Activated T-helper 9 cell treated with anti-CD3 and anti-CD28 coated beads, Interleukin-2, amount 50 U/mL, for 16 hours (primary cell): ENCODE results near the gene LNX2.

Experiments
- DNase-seq: peaks from one replicate; pipeline ENCODE4 v3.0.0-alpha.2; 2020; ENCODE audit warnings: low read depth

The LNX2 gene

DNA sequence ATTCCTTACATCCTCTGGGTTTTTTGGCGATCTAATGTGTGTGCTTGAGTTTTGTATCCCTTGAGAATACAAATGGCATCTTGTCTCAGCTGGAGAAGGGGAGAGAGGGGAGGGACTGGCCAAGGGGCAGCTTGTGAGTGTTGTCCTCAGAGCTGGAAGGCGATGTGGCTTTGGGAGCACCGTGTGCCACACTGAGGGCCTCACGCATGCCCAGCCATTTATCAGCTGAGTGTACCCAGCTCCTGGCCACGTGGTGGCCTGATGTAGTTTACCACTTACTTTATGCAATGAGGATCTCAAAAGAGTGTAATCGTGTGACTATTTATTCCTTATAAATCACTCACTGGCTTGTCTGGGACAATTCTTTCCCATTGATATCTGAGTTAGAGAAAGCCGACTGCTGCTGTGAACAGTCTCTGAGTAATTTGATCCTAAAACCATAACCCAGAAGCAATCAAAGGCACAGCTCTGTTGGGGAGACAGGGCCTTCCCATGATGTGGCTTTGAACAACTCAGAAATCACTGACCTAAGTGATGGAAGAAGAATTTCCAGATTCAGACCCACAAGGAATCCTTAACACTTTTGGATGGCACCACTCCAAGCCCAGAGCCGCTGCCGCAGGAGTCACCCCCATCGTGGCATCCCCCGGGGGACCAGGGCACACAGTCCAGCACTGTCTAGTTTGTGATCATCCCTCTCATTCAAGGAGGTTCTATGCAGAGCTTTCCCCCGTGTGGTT lies 116.0 kb downstream of the LNX2 start:
- no peak for DNase-seq

DNA sequence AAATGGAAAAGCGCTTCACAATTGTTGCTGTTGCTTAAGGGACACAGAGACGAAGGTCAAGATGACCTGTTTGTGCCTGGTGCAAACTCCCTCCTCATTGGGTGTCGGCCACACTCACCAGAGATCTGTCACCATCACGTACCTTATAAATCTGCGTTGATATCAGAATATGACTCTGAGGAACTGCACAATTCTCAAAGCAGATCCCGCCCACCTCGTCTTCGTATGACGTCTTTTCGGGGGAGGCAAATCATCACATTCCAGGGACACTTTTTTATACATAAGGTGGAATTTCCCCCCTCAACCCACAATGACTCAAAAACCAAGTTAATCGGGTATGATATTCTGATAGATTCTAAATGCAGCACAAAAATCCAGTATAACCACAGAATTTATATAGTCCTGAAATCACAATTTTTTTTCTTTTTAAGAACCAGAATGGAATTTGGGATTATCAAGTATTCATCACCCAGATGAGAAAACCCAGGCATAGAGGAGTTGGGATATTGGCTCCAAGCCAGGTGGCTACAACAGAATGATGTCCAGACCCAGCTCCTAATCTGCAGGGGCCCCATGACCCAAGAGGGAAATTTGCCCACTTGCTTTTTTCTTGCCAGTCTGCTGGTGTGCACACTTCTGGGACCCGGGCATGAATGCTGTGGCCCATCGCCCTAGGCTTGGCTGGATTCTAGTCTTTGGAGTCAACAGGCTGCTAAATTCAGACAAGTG lies 119.4 kb downstream of the LNX2 start:
- DNase-seq: no peak

DNA sequence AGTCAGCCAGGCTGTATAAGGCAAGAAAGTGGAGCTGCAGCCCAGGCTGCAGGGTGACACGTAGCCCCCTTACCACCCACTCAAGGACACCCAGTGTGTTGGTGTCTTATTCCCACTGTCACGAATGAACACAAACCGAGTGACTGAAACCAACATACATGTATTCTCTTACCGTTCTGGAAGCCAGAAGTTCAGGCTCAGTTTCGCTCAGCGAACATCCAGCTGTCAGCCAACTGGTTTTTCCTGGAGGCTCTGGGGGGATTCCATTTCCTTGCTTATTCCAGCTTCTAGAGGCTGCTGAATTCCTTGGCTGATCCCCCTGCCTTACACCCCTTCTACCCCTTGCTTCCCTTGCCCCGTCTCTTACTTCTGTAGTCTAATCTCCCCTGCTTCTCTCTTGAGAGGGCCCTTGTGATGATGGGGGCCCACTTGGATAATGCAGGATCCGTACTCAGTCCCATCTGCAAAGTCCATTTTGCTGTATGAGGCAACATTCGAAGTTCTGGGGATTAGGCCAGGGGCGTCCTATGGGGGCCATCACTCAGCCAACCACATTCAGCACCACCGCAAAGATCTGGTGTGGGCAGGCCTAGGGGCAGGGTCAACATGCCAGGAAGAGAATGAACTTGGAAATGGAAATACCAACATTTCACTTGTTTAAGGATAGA lies 122.6 kb downstream of the LNX2 start:
- no peak for DNase-seq

DNA sequence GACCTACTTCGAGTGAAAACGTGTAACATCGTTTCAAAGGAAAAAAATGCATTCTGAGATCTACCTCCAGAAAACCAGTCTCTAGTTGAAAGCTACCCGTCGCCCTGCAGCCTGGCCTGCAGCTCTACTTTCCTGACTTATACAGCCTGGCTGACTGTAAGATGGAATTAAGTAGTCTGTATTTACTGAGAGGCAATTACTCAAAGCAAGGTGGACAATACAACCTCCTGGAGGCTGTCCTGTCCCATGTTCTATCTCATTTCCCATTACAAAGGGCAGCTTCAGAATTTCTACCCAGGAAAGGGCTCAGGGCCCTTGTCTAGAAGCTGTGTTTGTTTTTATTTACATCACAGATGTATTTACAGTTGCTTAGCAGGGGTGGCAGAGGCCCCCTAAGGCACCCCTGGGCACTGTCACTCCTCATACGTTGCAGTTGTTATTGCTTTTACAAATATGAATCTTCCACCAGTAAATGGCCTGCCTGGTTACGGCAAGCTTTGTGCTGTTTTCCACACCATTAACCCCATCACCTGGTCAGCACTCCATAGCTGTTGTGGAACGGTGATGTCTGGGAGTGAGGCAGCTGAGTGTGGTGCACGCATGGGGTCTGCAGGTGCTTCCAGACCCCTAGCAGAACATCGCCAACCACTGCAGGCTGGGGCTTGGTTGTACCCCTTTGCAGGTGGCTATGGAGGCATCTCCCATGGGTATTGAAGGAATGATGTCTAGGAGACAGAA lies 123.6 kb downstream of the LNX2 start:
- DNase-seq: no peak

DNA sequence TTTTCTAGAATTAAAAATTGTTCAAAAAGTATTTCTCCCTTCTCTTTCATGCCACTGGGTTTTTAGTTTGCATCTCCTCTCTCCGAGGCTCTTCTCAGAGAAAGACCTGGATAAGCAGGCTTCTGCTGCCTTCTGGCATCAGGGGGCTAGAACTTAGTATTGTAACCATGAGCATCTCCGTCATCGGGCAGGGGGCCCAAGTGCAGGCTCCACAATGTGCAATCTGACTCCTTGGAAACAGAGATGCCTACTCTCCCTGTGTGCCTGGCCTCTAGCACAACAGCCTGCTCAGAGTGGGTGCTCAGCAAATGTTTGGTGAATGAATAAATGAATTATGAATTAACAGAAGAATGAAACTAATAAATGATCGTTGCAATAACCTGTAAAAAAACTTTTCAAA lies 124.3 kb downstream of the LNX2 start:
- no peak for DNase-seq
